Stimulated activated CD4-positive, alpha-beta T cell treated with anti-CD3 and anti-CD28 coated beads, Interleukin-2, amount 100 ng/mL, for 24 hours (primary cell): ENCODE measurements around the gene INPP5A.
"Not testable (repeated sequence)": the region's sequence is repeated elsewhere in the genome, so short reads cannot be mapped to it uniquely, and the experiment has no call there.

Experiments used
- DNase-seq, 2 donors: peaks; one replicate each; pipeline ENCODE4 v3.0.0-alpha.2; 2020

Gene INPP5A

DNA sequence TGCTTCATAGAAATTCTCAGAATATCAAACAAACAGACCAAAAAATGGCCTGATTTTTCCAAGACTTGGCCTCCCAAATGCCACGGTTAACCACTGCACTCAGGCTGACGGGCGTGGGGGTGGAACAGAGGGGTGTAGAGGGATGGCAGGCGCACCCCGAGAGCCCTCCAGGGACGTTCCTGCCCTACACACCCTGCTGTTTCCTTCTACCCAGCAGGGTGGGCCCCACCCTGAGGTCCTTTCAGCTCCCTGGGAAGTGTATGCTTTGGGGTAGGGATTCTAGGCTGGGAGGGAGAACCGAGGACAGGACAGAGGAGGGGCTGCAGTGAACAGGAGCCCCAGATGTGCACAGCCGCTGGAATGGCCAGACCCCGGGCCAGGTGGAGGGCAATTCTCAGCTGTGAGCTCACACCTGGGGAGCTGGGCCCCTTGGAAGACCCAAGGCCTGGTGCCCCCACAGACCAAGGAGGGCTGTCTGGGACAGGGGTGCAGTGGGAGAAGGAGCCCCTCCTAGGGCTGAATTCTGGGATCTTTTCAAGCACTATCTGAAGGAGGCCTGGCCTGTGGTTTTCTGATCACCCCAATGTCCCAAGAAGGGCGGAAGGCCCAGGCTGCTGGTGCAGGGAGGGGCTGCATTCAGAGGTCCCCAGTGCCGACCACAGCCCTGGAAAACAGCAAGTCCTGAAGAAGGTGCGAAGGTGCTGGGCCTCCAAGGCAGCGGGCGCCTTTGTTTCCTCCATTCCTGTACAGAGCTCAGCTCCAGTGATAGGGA, 32.9 kb upstream of the INPP5A start:
- DNase-seq = no peak

GRCh38 chr10:132505546-132505945, 32.0 kb upstream of the INPP5A start:
- DNase-seq = not testable (repeated sequence)

GRCh38 chr10:132506711-132507408, 30.7 kb upstream of the INPP5A start:
- no peak for DNase-seq

DNA sequence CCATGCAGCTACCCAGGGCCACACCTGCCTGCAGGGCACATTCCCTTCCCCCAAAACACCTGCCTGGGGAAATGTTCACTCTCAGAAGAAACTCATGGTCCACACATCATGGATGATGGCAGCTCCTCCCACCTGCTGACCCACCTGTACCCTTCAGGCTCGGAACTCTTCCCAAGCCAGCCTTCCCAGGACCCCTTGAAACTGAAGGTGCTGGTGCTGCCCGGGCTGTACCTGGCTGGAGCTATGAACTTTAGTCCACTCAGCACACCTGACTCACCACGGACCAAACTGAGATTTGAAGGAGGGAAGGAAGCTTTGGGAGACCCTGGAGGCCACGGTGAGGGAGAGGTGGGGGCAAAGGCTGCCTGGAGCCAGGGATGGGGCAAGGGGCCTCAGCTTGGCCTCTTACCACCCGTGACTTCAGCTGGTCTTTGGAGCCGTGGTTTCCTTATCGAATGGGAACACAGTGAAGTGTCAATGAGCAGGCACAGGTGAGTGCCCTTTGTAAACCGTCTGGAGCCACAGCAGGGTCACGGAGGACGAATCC, 30.1 kb upstream of the INPP5A start:
- no peak for DNase-seq

DNA sequence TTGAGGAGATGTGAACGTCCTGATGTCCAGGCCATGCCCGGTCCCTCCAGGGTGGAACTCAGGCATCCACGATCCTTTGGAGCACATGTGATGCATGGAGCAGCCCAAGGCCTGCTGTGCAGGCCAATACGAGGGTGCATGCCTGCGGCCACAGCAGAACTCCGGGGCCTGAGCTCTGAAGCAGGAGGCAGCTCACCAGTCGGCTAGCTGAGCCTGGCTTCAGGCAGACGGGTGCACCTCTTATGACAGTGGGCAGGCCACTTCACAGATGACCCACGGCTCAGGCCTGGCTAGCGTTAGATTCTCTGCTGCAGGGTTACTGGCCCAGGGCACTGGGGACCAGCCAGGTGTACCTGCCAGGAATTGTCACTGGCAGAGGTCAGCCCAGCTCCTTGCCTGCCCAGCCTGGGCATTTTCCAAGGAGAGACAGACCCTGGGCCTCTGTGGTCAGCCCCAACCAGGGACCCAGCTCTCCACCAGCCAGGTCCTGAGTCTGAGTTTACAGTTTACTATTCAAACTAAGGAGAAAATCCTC, 29.6 kb upstream of the INPP5A start:
- no peak for DNase-seq

- no peak for DNase-seq
Observed at GRCh38 chr10:132508581-132509443, 28.8 kb upstream of the INPP5A start.

DNA sequence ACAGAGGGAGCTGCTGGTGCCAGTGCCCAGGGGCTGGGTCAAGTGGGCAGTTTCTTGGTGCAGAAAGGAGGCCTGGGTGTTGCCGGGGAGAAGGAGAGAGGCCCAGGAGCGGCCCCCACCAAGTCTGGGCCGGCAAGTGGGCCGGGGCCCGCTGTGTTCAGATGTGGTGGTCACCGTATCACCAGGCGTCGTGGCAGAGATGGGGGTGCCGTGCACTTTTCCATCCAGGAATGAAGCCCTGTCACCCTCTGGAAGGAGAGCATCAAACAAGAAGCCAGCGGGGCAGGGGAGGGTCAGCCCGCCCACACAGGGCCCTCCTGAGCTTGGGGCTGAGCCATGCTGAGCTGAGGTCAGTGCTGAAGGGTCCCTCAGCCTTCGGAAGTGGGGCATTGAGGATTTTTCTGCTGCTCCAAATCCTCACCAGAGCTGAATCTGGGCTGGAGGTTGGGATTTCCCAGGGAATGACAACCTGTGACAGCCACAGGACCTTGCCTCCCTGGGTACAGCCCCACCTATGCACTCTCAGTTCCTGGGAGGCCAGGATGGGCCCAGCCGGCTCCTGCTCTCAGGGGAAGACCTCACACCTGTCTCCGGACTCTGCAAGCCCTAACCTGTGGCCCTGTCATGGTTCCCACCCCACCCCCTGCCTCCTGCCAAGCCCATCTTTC, 27.9 kb upstream of the INPP5A start:
- no peak for DNase-seq

GRCh38 chr10:132510174-132510611, 27.4 kb upstream of the INPP5A start:
- no peak for DNase-seq

- DNase-seq = no peak
Observed at GRCh38 chr10:132511121-132512051, 26.2 kb upstream of the INPP5A start.

DNA sequence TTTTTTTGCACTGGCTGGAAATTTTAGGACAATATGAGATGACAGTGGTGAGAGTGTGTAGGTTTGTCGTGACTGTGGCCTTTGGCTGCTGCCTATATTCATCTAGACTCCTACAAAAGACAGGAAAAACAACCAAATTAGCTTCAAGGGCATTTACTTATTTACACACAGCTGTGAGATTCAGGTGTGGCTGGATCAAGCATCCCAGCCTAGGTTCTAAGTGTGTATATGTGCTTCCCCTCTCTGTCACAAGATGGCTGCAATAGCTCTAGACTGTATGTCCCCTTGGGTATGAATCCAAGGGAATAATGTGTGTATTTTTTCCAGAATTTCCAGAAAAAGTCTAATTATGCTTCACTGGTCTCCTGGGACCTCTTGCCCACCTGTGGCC, 25.5 kb upstream of the INPP5A start:
- no peak for DNase-seq

- DNase-seq = no peak
Observed at GRCh38 chr10:132512693-132513345, 24.8 kb upstream of the INPP5A start.

GRCh38 chr10:132514821-132515520, 22.6 kb upstream of the INPP5A start:
- DNase-seq = no peak

GRCh38 chr10:132515811-132516726, 21.5 kb upstream of the INPP5A start:
- DNase-seq = no peak

DNA sequence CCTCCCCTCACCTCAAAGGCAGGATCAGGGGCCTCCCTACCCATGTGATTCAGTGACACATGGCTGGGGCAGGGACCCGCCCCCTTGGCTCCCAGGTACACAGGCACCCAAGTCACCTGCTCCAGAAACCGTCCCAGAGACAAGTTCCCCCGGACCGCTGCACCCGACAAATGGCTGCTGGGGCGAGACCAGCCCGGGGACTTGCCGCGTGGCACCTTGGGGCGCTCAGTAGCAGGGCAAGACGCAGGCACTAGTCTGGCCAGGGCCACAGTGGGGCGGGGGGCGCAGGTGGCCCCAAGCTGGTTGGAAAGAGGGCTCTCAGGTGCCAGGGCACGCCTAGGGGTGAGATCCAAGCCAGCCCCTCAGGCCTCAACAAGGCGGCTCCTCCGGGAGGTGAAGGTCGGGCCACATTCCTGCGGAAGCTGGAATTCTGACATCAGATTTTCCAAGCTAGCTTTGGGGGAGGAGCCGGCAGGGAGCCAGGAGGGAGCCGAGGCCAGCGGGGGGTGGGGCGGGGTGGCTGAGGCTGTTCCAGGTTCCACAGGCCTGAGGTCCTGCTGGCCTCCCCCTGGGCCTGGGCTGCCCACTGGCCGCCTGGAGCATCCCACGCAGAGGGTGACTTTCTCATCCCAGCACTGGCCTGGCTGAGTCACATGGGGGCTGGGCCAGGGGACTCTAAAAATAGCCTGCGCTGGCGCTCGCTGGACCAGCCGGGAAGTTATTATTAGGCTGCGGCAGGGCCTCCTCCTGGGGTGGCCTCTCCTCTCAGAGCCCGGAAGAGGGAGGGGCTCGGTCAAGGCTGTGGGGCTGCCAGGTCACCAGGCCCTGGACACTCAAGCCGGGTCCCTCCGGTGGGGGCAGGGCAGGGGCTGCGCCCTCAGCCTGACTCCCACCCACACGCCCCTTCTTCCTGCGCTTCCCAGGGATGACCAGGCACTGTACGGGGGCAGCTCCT, 20.5 kb upstream of the INPP5A start:
- no peak for DNase-seq

DNA sequence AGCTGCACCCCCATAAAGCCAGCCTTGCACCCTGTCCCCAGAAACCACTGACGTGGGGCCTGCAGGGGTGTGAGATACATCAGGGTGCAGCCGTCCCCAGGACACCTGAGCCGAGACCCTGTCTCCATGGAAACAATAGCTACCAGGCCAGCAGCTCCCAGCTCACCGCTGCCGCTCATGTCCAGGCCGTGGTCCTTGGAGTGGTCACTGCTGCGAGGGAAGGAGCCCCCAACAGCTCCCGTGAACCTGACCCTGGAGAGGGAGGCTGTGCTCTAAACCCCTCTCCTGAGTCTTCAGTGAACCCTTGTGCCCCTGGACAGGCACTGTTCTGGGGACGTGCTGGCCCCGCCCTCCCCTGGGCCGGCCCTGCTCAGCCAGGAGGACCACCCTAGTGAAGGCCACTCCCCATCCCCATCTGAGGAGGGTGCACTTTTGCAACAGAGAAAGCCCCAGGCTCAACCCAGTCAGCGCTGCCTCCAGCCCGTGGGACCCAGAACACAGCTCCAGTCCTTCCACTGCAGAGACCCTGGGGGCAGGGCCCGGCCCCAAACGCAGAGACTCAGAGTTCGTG, 19.6 kb upstream of the INPP5A start:
- no peak for DNase-seq

DNA sequence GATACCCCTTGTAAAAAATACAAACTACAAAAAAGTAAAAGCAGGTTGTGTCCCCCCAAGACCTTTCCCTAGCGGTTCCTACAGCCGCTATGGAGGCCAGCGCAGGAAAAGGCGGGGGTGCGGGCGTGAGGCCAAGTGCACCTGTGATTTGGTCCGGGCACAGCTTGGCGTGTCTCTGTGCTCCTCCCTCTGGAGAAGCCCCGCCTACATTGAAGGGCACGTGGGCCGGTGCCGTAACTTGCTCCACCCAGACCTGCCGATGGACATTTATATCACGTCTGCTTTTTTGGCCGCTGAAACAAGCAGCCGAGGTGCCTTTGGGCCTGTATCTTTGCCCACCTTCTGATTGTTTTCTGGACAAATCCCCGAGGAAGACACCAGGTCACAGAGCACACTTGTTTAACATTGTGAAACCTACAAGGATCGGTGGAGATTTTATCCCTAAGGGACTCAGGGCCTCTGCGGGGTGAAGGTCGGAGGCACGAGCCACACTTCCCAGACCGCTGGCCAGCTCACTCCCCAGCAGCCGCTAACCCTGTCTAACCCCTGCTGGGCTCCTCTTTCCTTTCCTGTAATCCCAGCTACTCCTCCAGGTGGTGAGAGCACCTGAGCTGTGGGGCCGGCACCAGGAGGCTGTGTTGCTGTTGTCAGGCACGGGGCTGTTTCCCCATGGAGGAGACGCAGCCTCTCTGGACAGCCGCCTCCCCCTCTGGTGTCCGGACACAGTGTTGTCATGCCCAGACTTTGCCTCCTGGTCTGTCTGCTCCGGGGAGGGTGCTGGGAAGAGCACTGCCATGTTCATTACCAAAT, 18.8 kb upstream of the INPP5A start:
- no peak for DNase-seq
